Hepatocyte (in vitro differentiated cells): Measurements from ENCODE around the gene TBL1X. TPM values are rescaled to one million over a fixed set of nuclear protein-coding genes. Genes with fewer than 3 reads are reported as not detected.
A peak's percentile ranks its signal among the peaks of the same experiment; 100 is the strongest.

Source experiments
- DNase-seq: peaks from one replicate; pipeline ENCODE4 v3.0.0-alpha.2; 2016; ENCODE audit warnings: low spot score
- H2AFZ ChIP-seq: fragments of 200-600 bp; sonication (generic); 2 replicates; pipeline ENCODE4 v1.6.0; 2016; ENCODE audit warnings: antibody characterized with exemption, mild to moderate bottlenecking
- H3K27ac ChIP-seq: fragments of 200-600 bp; sonication (generic); 2 replicates; pipeline ENCODE4 v1.5.1; 2016; ENCODE audit warnings: mild to moderate bottlenecking
- H3K27me3 ChIP-seq: fragments of 200-600 bp; sonication (generic); 2 replicates; pipeline ENCODE4 v1.6.1; 2016
- H3K36me3 ChIP-seq: fragments of 200-600 bp; sonication (generic); replicated peaks from 2 replicates; pipeline ENCODE4 v1.5.1; 2016; ENCODE audit warnings: low read depth; ENCODE audit not compliant: insufficient read depth
- H3K4me1 ChIP-seq: fragments of 200-600 bp; sonication (generic); 2 replicates; pipeline ENCODE4 v1.5.1; 2016; ENCODE audit warnings: mild to moderate bottlenecking, moderate library complexity; ENCODE audit not compliant: insufficient read depth
- H3K4me2 ChIP-seq: fragments of 200-600 bp; sonication (generic); 2 replicates; pipeline ENCODE4 v1.6.0; 2016
- H3K4me3 ChIP-seq: fragments of 200-600 bp; sonication (generic); 2 replicates; pipeline ENCODE4 v1.5.1; 2016; ENCODE audit warnings: mild to moderate bottlenecking
- H3K79me2 ChIP-seq: fragments of 200-600 bp; sonication (generic); 2 replicates; pipeline ENCODE4 v1.6.0; 2017; ENCODE audit warnings: mild to moderate bottlenecking
- H3K9me2 ChIP-seq: fragments of 200-600 bp; sonication (generic); replicated peaks from 2 replicates; pipeline ENCODE4 v1.6.0; 2017; ENCODE audit warnings: mild to moderate bottlenecking; ENCODE audit not compliant: insufficient read depth
- H3K9me3 ChIP-seq: fragments of 200-600 bp; sonication (generic); 2 replicates; pipeline ENCODE4 v1.5.1; 2016; ENCODE audit warnings: low read depth, mild to moderate bottlenecking
- H4K20me1 ChIP-seq: fragments of 200-600 bp; sonication (generic); 2 replicates; pipeline ENCODE4 v1.6.0; 2016; ENCODE audit warnings: mild to moderate bottlenecking; ENCODE audit not compliant: insufficient read depth, poor library complexity, severe bottlenecking
- EZH2 ChIP-seq: fragments of 200-600 bp; sonication (generic); IDR thresholded peaks from 2 replicates; pipeline ENCODE4 v1.6.1; 2016; ENCODE audit warnings: antibody characterized with exemption, mild to moderate bottlenecking, borderline replicate concordance
- EZH2phosphoT487 ChIP-seq: fragments of 200-600 bp; sonication (generic); IDR thresholded peaks from one replicate; pipeline ENCODE4 v1.6.1; 2018; ENCODE audit warnings: antibody characterized with exemption, mild to moderate bottlenecking, low read depth, moderate library complexity; ENCODE audit not compliant: unreplicated experiment, severe bottlenecking
- WGBS: methylation state at CpG from one replicate; pipeline ENCODE4 v1.1.6; 2016; ENCODE audit warnings: low lambda C conversion rate; ENCODE audit errors: missing lambda C conversion rate; 5-methylcytosine and 5-hydroxymethylcytosine counted together
- polyA plus RNA-seq: library from polyadenylated mRNA; unstranded; fragments of >200 nt; fragmentation: Nextera tagmentation; extraction: Ambion mirVana; gene quantifications from 2 replicates; pipeline ENCODE4 v1.2.1, GENCODE V29; 2016
- total RNA-seq: library from RNA; depleted of rRNA; stranded (reverse); fragments of >200 nt; gene quantifications from 2 replicates; pipeline ENCODE4 v1.2.3, GENCODE V29; 2014
- TF ChIP-seq, protein P1 (sequence below): fragments of 200-600 bp; sonication (generic); IDR thresholded peaks from 2 replicates; pipeline ENCODE4 v1.5.1; 2016; ENCODE audit warnings: antibody characterized with exemption, mild to moderate bottlenecking; ENCODE audit not compliant: poor library complexity

TBL1X gene
- total and polyA plus RNA-seq, 2 experiments from 2014 or later, result 14.9 to 16.0 TPM

DNA sequence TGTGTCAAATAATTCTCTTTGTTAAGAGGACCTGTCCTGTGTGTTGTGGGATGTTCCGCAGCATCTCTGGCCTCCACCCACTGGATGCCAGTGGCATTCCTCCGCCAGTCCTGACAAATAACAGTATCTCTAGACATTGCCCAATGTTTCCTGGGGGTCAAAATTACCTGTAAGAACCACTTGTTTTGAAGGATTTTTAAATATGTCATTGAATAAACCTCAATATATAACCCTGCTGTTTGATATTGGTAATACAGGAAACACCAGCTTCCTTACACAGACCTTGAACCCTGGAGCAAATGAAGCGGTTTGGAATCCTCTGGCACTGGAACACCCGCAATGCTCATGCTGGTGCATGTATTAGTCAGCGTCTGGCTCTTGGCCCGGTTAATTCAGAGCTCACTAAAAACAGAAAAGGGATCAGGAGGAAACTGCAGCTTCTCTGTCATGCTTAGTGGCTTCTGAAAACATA lies 101.3 kb downstream of the TBL1X start:
- no peaks in the 10 kb centered on the region for H3K9me3 ChIP-seq
- WGBS, result 57% methylated on average over 6 of the region's 6 CpGs
- peak; percentile 28 for DNase-seq
- H3K4me2 ChIP-seq, result no peak overlapping the region
- H3K4me1 ChIP-seq, result no peaks in the 10 kb centered on the region
- no peaks in the 10 kb centered on the region for H3K9me2 ChIP-seq
- no peak overlapping the region for H2AFZ ChIP-seq
- H3K27me3 ChIP-seq, result no peaks in the 10 kb centered on the region
- H4K20me1 ChIP-seq, result no peaks in the 10 kb centered on the region
- H3K4me3 ChIP-seq, result no peak overlapping the region
- peaks cover 6% of the 10 kb centered on the region for H3K79me2 ChIP-seq
- H3K27ac ChIP-seq, result no peak overlapping the region
- H3K36me3 ChIP-seq, result no peaks in the 10 kb centered on the region
- no peak for TF ChIP-seq EZH2
- TF ChIP-seq, protein P1, sequence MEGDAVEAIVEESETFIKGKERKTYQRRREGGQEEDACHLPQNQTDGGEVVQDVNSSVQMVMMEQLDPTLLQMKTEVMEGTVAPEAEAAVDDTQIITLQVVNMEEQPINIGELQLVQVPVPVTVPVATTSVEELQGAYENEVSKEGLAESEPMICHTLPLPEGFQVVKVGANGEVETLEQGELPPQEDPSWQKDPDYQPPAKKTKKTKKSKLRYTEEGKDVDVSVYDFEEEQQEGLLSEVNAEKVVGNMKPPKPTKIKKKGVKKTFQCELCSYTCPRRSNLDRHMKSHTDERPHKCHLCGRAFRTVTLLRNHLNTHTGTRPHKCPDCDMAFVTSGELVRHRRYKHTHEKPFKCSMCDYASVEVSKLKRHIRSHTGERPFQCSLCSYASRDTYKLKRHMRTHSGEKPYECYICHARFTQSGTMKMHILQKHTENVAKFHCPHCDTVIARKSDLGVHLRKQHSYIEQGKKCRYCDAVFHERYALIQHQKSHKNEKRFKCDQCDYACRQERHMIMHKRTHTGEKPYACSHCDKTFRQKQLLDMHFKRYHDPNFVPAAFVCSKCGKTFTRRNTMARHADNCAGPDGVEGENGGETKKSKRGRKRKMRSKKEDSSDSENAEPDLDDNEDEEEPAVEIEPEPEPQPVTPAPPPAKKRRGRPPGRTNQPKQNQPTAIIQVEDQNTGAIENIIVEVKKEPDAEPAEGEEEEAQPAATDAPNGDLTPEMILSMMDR, result no peak
- no peak for TF ChIP-seq EZH2phosphoT487

DNA sequence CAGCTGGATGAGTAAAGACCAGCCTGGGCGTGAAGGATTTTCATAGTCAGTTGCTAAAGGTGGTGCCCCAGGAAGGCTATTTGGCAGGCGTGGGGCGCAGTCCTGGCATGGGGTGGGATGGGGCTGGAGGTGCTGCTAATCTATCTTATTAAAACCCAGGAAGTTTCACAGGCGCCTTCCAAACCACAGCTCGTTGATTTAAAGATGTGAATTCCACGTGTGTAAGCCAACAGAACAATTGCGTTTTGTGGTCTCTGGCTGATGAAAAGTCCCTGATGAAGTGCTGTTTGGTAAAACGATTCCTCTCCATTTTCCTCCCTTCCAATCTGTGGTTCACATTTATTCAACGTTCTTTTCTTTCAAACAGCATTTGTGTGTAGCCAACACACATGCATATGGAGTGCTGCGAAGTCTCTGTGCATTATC lies 105.0 kb downstream of the TBL1X start:
- Histone ChIP-seq H3K27ac (no peak overlapping the region), H3K27me3 (no peaks in the 10 kb centered on the region), H4K20me1 (no peaks in the 10 kb centered on the region), H3K36me3 (no peaks in the 10 kb centered on the region), H3K9me3 (no peaks in the 10 kb centered on the region), H3K79me2 (peaks cover 8% of the 10 kb centered on the region), H3K4me3 (no peak overlapping the region), H3K4me1 (no peaks in the 10 kb centered on the region), H3K4me2 (no peak overlapping the region), H3K9me2 (no peaks in the 10 kb centered on the region), H2AFZ (no peak overlapping the region)
- TF ChIP-seq EZH2phosphoT487, result no peak
- TF ChIP-seq, protein P1, result no peak
- TF ChIP-seq EZH2, result no peak
- no peak for DNase-seq
- 71% methylated on average over 10 of the region's 10 CpGs for WGBS

DNA sequence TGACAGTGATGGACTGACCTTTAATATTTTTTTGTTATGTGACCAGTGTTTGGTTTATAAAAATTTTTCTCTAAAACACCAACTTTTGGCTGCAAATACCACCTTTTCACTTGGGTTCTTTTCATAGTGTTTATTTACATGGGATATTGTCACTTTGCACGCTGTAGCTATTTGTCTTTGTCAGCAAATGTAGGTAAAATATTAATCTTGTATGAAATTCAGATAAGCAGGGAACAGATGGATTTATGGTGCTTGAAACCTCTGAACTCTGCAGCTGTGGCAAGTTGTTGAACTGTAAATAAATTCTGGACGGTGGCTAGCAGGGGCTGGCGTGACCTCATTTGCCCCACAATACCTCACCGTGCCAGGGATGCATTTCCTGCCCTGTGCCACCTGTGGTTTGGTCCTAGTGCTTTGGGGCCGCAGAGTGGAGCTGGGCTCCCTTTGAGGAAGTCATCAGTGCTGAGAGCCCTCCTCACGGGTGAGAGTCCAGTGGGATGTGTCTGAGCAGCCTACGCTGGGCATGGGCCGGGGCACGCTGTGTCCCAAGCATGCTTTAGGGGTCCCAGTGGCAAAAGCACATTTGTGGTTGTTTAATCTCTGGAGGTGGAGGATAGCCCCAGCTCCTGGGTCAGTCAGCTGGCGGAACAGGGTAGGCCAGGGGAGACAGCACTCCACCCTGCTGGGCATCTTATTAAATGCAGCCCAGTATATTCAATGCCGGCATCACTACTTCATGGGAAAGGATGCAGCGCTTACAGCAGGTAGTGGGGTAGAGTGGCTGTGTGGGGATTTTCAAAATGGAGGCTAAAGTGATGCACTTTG lies 108.6 kb downstream of the TBL1X start:
- no peak overlapping the region for H3K4me3 ChIP-seq
- peak; percentile 10 for DNase-seq
- H3K4me1 ChIP-seq, result no peaks in the 10 kb centered on the region
- no peaks in the 10 kb centered on the region for H3K9me3 ChIP-seq
- TF ChIP-seq, protein P1, result no peak
- TF ChIP-seq EZH2 (no peak), EZH2phosphoT487 (no peak)
- no peaks in the 10 kb centered on the region for H3K27me3 ChIP-seq
- H3K27ac ChIP-seq, result no peak overlapping the region
- H3K4me2 ChIP-seq, result no peak overlapping the region
- no peaks in the 10 kb centered on the region for H4K20me1 ChIP-seq
- no peaks in the 10 kb centered on the region for H3K9me2 ChIP-seq
- H3K79me2 ChIP-seq, result peaks cover 25% of the 10 kb centered on the region
- no peaks in the 10 kb centered on the region for H3K36me3 ChIP-seq
- 73% methylated on average over 12 of the region's 12 CpGs for WGBS
- H2AFZ ChIP-seq, result no peak overlapping the region
